HUDEP-2 (cell line): ENCODE data around the gene TMEM219.
"Not testable (repeated sequence)": the region's sequence is repeated elsewhere in the genome, so short reads cannot be mapped to it uniquely, and the experiment has no call there.

Experiments used
- DNase-seq, 76 experiments: peaks; one replicate each; lab custom pipeline; 2025; ENCODE audit not compliant: unreplicated experiment in 76 of 76; lab: John Stamatoyannopoulos, UW

The TMEM219 gene

DNA sequence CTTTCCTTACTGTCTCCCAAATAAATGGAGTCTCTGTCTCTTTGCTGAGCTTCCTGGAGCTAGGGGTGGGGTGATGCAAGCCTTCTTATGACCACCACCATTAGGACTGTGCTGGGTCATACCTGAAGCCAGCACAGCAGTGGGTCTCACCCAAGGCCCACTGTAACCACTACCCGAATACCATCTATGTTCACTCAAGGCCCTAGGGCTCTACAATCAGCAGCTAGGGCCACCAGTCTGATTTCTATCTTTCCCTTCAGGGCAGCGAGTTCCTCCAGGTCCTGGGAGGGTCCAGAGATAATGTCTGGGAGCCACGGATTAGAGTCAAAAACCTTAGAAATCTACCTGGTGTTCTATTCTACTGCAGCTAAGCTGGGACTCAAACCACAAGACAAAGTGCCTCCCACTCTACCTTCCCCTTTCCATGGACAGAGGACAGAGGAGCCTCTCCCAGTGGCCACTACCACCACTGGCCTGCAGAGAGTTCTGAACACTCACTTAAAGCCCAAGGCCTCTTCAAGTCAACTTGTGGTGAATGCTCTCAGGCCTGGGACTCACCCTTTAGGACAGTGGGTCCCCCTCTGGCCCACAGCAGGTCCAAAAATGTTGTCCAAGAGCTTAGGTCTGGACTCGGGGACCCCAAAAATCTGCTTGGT, 10.9 kb upstream of the TMEM219 start:
- DNase-seq: no peak

GRCh38 chr16:29951625-29952365, 10.1 kb upstream of the TMEM219 start:
- no peak for DNase-seq

GRCh38 chr16:29958756-29959155, 3.1 kb upstream of the TMEM219 start:
- no peak for DNase-seq

DNA sequence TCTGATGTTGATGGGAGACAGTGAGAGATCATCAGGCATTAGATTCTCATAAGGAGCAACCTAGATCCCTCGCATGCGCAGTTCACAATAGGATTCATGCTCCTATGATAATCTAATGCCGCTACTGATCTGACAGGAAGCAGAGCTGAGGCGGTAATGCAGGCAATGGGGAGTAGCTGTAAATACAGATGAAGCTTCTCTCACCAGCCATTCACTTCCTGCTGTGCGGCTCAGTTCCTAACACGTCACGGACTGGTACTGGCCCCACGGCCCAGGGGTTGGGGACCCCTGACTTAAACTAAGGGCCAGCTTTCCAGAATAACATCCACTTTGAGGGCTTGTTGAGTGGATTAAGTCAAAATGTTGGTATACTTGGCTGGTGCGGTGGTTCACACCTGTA, 2.6 kb upstream of the TMEM219 start:
- DNase-seq: no peak

- DNase-seq: not testable (repeated sequence)
These were observed 2.1 kb upstream of the TMEM219 start for GRCh38 chr16:29959821-29960220.

DNA sequence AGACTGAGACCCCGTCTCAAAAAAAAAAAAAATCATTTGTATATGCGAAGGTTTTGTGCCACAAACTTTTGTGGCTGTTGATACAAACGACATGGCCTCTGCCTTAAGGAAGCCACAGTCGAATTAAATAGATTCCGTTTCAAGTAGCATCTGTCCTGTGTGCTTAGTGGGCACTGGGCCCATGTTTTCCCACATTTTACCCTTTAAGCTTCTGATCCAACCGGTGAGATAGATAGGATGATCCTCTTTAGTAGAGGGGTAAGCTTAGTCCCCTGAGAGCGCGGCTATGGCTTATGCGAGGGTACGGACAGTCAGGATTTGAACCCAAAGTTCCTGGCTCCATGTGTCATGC, 776 bp upstream of the TMEM219 start:
- DNase-seq: no peak

GRCh38 chr16:29962344-29962994, 590 bp downstream of the TMEM219 start:
- DNase-seq: no peak

GRCh38 chr16:29963021-29963743, 1.3 kb downstream of the TMEM219 start:
- no peak for DNase-seq

- no peak for DNase-seq
These were observed 6.3 kb downstream of the TMEM219 start for GRCh38 chr16:29968205-29968604.

GRCh38 chr16:29971304-29971703, 9.4 kb downstream of the TMEM219 start:
- DNase-seq: no peak

GRCh38 chr16:29972500-29972899, 10.6 kb downstream of the TMEM219 start:
- no peak for DNase-seq

DNA sequence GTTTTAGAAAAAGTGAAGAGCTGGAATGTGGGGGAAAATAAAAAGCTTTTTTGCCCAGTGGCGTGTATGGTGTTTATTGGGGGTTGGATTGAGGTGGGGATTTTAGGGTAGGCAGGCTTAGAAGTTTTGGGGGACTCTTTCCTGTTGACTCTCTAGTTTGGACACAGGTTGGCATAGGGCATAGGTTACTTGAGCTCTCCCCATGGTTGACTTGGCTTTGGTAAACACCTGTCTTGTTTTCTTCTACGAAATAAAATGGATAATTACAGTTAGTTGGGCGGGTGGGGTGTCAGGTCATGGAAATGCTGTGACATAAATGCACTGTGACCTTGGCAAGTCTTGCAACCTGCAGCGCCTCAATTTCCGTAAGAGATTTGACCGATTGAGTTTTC, 11.1 kb downstream of the TMEM219 start:
- DNase-seq: peak in 1 of 76 experiments; percentile 50

DNA sequence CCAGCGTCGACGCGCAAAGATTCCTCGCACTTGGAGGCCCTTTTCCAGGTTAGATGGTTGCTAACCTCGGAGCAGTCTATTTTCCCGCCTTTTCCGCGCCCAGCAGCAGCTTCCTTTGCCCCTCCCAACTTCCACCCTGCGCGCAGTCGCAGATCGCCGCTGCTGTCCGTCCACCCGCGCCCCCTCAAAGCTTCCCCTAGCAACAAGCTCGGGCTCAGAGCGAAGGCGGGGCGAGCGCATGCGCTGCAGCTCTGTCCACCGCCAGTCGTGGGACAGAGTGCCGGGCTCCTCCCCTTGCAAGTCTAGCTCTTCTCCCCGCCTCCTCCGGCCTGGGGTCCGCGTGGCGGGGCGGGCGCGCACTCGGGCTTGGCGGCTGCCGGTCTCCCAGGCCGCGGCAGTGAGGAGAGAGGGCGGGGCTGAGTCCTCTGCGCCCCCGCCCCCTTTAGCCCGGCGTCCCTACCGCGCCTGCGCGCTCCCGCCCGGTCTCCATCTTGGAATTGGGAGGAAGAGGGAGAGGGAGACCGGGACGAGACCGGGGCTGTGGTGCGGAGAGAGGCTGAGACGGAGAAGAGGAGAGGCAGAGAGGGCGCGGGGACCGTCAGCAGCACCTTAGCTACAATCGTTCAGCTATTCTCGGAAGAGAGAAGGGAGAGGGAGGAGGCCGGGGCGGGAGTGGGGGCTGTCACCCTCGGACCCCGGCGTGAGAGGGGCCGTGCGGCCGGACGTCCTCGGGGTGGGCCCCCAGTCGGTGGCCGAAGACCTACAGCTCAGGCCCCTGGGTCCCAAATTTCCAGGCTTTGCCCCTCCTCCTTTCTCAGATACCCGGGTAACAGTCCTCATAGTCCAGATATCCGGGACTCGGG, 11.7 kb downstream of the TMEM219 start, which contains the start of gene TAOK2:
TSS of gene TAOK2 (plus strand) at position 485 of the 863 bp plus-strand sequence. CDS start 3,905 bp downstream, outside the sequence.
- peak in 75 of 76 experiments; percentile 67 to 99 (median 98) for DNase-seq

GRCh38 chr16:29974291-29975133, 12.6 kb downstream of the TMEM219 start:
- peak in 3 of 76 experiments; percentile 8 to 15 (median 10) for DNase-seq

DNA sequence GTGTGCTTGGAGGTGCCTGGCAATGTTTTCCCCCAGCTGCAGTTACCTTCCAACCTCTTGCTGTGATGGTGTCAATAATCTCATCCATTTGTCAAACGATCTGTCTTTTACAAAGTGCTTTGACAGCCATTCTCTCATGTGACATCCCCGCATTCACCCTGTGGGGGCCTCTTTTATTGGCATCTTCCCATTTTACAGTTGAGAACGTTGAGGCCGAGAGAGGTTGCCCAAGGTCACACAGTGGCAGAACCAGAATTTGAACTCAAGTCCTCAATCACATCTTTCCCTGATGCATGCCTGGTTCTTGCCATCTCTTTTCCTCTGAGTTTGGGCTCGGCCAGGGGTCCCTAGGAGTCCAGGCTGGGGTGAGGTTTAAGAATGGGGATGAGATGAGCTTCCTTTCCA, 13.3 kb downstream of the TMEM219 start:
- DNase-seq: peak in 1 of 76 experiments; percentile 13

DNA sequence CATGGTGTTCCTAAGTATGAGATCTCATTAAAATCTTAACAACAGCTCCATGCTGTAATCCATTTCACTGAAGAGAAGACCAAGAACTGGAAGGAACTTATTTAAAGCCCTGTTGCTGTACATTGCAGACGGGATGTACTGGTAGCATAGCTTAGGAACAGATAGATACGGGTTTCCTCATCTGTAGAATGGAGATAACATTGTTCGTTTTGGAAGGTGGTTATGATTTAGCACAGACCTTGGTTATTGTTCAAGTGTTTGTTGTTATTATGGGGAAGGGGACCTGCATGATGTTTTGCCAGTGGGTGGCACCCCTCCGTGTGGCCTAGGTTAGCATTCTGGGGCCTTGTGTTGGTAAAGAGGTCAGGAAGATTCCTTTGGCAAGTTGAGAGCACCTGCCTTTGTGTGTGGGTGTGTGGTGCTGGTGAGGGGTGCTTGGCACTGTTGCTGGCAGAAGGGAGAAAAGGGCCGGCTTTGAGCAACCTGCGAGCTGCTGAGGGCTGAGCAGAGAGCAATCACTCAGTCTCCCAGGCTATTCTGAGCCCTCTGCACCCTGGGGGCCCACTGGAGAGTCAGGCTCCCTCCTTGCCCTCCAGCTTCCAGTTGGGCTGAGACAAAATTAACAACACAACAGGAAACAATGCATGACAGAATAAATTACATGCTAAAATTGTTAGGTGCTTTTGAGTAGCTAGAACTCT, 14.1 kb downstream of the TMEM219 start:
- peak in 19 of 76 experiments; percentile 6 to 43 (median 21) for DNase-seq

GRCh38 chr16:29977063-29977825, 15.4 kb downstream of the TMEM219 start:
- no peak for DNase-seq

DNA sequence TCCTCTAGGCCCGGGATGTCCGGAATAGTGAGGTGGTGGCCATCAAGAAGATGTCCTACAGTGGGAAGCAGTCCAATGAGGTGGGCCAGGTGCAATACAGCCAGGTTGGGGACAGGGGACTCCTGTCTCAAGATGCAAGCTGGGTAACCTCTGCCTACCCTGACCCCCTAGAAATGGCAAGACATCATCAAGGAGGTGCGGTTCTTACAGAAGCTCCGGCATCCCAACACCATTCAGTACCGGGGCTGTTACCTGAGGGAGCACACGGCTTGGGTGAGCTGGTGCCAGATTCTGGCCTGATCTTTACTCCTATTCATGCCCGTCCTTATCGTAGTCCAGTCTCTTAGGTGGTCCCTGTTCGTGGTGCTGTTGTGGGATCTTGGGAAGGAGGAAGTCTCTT, 16.2 kb downstream of the TMEM219 start:
- DNase-seq: no peak
